ENCODE data around the gene ANKRD12.

- TF ChIP-seq CTCF (conservative IDR thresholded peaks at IDR 0.05; ENCODE audit: low read depth, low read length) (no peak), EZH2phosphoT487 (IDR thresholded peaks at IDR 0.05; ENCODE audit: borderline replicate concordance, low read length) (no peak)
These were observed 124.1 kb downstream of the ANKRD12 start for GRCh38 chr18:9260388-9261380.
